WTC11 (cell line): ENCODE measurements around the gene FOXP1. TPM values are rescaled to one million over a fixed set of nuclear protein-coding genes. Genes with fewer than 3 reads are reported as not detected.

Source experiments
- ATAC-seq: fragments of 200-7000 bp; cut with Tn5 transposase; 2 replicates; pipeline ENCODE4 v1.10.0; 2021; ENCODE audit warnings: mild to moderate bottlenecking, moderate library complexity
- CTCF ChIA-PET: fragments of 300-600 bp; sonication (Branson Sonifier 250); formaldehyde crosslinking; loops from one replicate; lab custom pipeline; 2021; ENCODE audit warnings: antibody characterized with exemption; lab: Charles Lee
- POLR2A ChIA-PET: fragments of 350-600 bp; sonication (Branson Sonifier 250); formaldehyde crosslinking; loops from one replicate; lab custom pipeline; 2021; ENCODE audit warnings: antibody characterized with exemption; lab: Charles Lee
- DNase-seq: peaks from one replicate; pipeline ENCODE4 v3.0.0; 2021; ENCODE audit warnings: low spot score
- H3K27ac Mint-ChIP-seq: 2 replicates; pipeline ENCODE4 v1.8.0; 2021; ENCODE audit warnings: mixed read lengths
- H3K27me3 Mint-ChIP-seq: 2 replicates; pipeline ENCODE4 v1.8.0; 2021; ENCODE audit warnings: low read depth, mild to moderate bottlenecking, moderate library complexity, mixed read lengths
- H3K36me3 Mint-ChIP-seq: 2 replicates; pipeline ENCODE4 v1.8.0; 2021; ENCODE audit warnings: mixed read lengths
- H3K4me1 Mint-ChIP-seq: 2 replicates; pipeline ENCODE4 v1.8.0; 2022; ENCODE audit warnings: mixed read lengths
- H3K4me3 Mint-ChIP-seq: 2 replicates; pipeline ENCODE4 v1.8.0; 2021; ENCODE audit warnings: mild to moderate bottlenecking, moderate library complexity, mixed read lengths
- H3K9me3 Mint-ChIP-seq: 2 replicates; pipeline ENCODE4 v1.8.0; 2021; ENCODE audit warnings: mixed read lengths
- AR ChIP-seq: fragments of 250-450 bp; sonication (Bioruptor Pico); IDR thresholded peaks from 2 replicates; pipeline ENCODE4 v1.9.0; 2021; ENCODE audit warnings: mild to moderate bottlenecking
- ATF6 ChIP-seq: sonication (generic); formaldehyde crosslinking; IDR thresholded peaks from 2 replicates; pipeline ENCODE4 v1.8.1; 2023; ENCODE audit warnings: mild to moderate bottlenecking, missing genetic modification reagents
- CBFB ChIP-seq: sonication (generic); formaldehyde crosslinking; IDR thresholded peaks from 2 replicates; pipeline ENCODE4 v1.8.1; 2022; ENCODE audit warnings: mild to moderate bottlenecking, low read depth, missing genetic modification reagents
- E2F5 ChIP-seq: sonication (generic); formaldehyde crosslinking; IDR thresholded peaks from 2 replicates; pipeline ENCODE4 v1.8.1; 2022; ENCODE audit warnings: mild to moderate bottlenecking, moderate library complexity, missing genetic modification reagents
- ELF4 ChIP-seq: sonication (generic); formaldehyde crosslinking; IDR thresholded peaks from 2 replicates; pipeline ENCODE4 v1.8.1; 2022; ENCODE audit warnings: low read depth, mild to moderate bottlenecking, moderate library complexity, missing genetic modification reagents
- EMX1 ChIP-seq: fragments of 250-450 bp; sonication (Bioruptor Pico); IDR thresholded peaks from 2 replicates; pipeline ENCODE4 v1.8.0; 2021; ENCODE audit warnings: mild to moderate bottlenecking
- ERG ChIP-seq: fragments of 250-450 bp; sonication (Bioruptor Pico); IDR thresholded peaks from 2 replicates; pipeline ENCODE4 v1.8.0; 2021; ENCODE audit warnings: mild to moderate bottlenecking
- NFATC4 ChIP-seq: fragments of 250-450 bp; sonication (Bioruptor Pico); IDR thresholded peaks from 2 replicates; pipeline ENCODE4 v1.9.0; 2021; ENCODE audit warnings: mild to moderate bottlenecking
- NFYB ChIP-seq: sonication (generic); formaldehyde crosslinking; conservative IDR thresholded peaks from 2 replicates; pipeline ENCODE4 v1.8.0; 2022; ENCODE audit warnings: low read depth, missing genetic modification reagents
- NR1H2 ChIP-seq: sonication (generic); formaldehyde crosslinking; IDR thresholded peaks from 2 replicates; pipeline ENCODE4 v1.9.0; 2021; ENCODE audit warnings: mild to moderate bottlenecking, moderate library complexity, missing genetic modification reagents
- NR3C1 ChIP-seq: sonication (generic); formaldehyde crosslinking; conservative IDR thresholded peaks from 2 replicates; pipeline ENCODE4 v1.8.1; 2023; ENCODE audit warnings: low read depth, mild to moderate bottlenecking, missing genetic modification reagents
- RELA ChIP-seq: sonication (generic); formaldehyde crosslinking; IDR thresholded peaks from 2 replicates; pipeline ENCODE4 v1.8.1; 2022; ENCODE audit warnings: missing genetic modification reagents, mild to moderate bottlenecking, borderline replicate concordance
- RORB ChIP-seq: fragments of 250-450 bp; sonication (Bioruptor Pico); IDR thresholded peaks from 2 replicates; pipeline ENCODE4 v1.9.0; 2021; ENCODE audit warnings: mild to moderate bottlenecking
- SMAD3 ChIP-seq: sonication (generic); formaldehyde crosslinking; IDR thresholded peaks from 2 replicates; pipeline ENCODE4 v1.8.0; 2022; ENCODE audit warnings: missing genetic modification reagents, mild to moderate bottlenecking, borderline replicate concordance
- SOX15 ChIP-seq: fragments of 250-450 bp; sonication (Bioruptor Pico); IDR thresholded peaks from 2 replicates; pipeline ENCODE4 v1.9.0; 2021; ENCODE audit warnings: mild to moderate bottlenecking
- SP1 ChIP-seq: sonication (generic); formaldehyde crosslinking; conservative IDR thresholded peaks from 2 replicates; pipeline ENCODE4 v1.8.1; 2022; ENCODE audit warnings: missing genetic modification reagents
- TP53 ChIP-seq: sonication (generic); formaldehyde crosslinking; IDR thresholded peaks from 2 replicates; pipeline ENCODE4 v1.8.1; 2023; ENCODE audit warnings: mild to moderate bottlenecking, missing genetic modification reagents
- ZBTB43 ChIP-seq: sonication (generic); formaldehyde crosslinking; IDR thresholded peaks from 2 replicates; pipeline ENCODE4 v1.8.1; 2023; ENCODE audit warnings: mild to moderate bottlenecking, missing genetic modification reagents
- ZNF138 ChIP-seq: sonication (generic); formaldehyde crosslinking; conservative IDR thresholded peaks from 2 replicates; pipeline ENCODE4 v1.8.1; 2022; ENCODE audit warnings: mild to moderate bottlenecking, moderate library complexity, missing genetic modification reagents
- ZNF396 ChIP-seq: fragments of 250-450 bp; sonication (Bioruptor Pico); IDR thresholded peaks from 2 replicates; pipeline ENCODE4 v1.8.0; 2021; ENCODE audit warnings: mild to moderate bottlenecking, moderate library complexity, borderline replicate concordance
- ZNF416 ChIP-seq: fragments of 250-450 bp; sonication (Bioruptor Pico); IDR thresholded peaks from 2 replicates; pipeline ENCODE4 v1.9.0; 2021; ENCODE audit warnings: mild to moderate bottlenecking, inconsistent platforms
- ZSCAN18 ChIP-seq: fragments of 250-450 bp; sonication (Bioruptor Pico); IDR thresholded peaks from 2 replicates; pipeline ENCODE4 v2.1.2; 2022; ENCODE audit warnings: mild to moderate bottlenecking, moderate library complexity
- total RNA-seq: library from RNA; stranded (reverse); gene quantifications from 3 replicates; pipeline ENCODE4 v1.2.3, GENCODE V29; 2021

The FOXP1 gene
- total RNA-seq, 1 experiment from 2014 or later = 25.8 TPM

- DNase-seq (no peak), ATAC-seq (no peak)
- H3K27me3 Mint-ChIP-seq = no peaks in the 10 kb centered on the region
- POLR2A ChIA-PET = interaction anchor here (0.5 kb wide), 1 partner anchor 222 kb away, joined by 4 read pairs; no protein-coding TSS in a partner anchor
- no peak for TF ChIP-seq CBFB (CRISPR knock-in tag)
- TF ChIP-seq SP1 (CRISPR knock-in tag) = no peak
- no peak for TF ChIP-seq ATF6 (CRISPR knock-in tag)
- no peak for TF ChIP-seq SMAD3
- TF ChIP-seq SOX15 (CRISPR knock-in tag) = no peak
- TF ChIP-seq NR3C1 = no peak
- TF ChIP-seq RELA = no peak
- TF ChIP-seq NFATC4 (CRISPR knock-in tag) = no peak
- no peak overlapping the region for H3K4me3 Mint-ChIP-seq
- H3K4me1 Mint-ChIP-seq = peaks cover 48% of the 10 kb centered on the region
- H3K9me3 Mint-ChIP-seq = no peaks in the 10 kb centered on the region
- no peaks in the 10 kb centered on the region for H3K36me3 Mint-ChIP-seq
- CTCF ChIA-PET = interaction anchor here (0.9 to 1.5 kb wide), 2 partner anchors 22 to 58 kb away, joined by 3 to 4 read pairs; no protein-coding TSS in a partner anchor
- no peak overlapping the region for H3K27ac Mint-ChIP-seq
These were observed 128.8 kb downstream of the FOXP1 start for GRCh38 chr3:71454512-71455403.

- ChIA-PET POLR2A (no interaction called here), CTCF (interaction anchor here (0.9 to 1.5 kb wide), 2 partner anchors 23 to 57 kb away, joined by 3 to 4 read pairs; no protein-coding TSS in a partner anchor)
- no peaks in the 10 kb centered on the region for H3K36me3 Mint-ChIP-seq
- H3K4me3 Mint-ChIP-seq = no peak overlapping the region
- H3K27ac Mint-ChIP-seq = no peak overlapping the region
- no peak for DNase-seq
- H3K27me3 Mint-ChIP-seq = no peaks in the 10 kb centered on the region
- no peaks in the 10 kb centered on the region for H3K9me3 Mint-ChIP-seq
- no peak for TF ChIP-seq E2F5 (CRISPR knock-in tag)
- TF ChIP-seq ZNF396 = no peak
- no peak for TF ChIP-seq AR (CRISPR knock-in tag)
- TF ChIP-seq ZNF416 (CRISPR knock-in tag) = no peak
- no peak for TF ChIP-seq ELF4 (CRISPR knock-in tag)
- TF ChIP-seq ZSCAN18 (CRISPR knock-in tag) = no peak
- TF ChIP-seq ZNF138 (CRISPR knock-in tag) = no peak
- no peak for TF ChIP-seq RORB (CRISPR knock-in tag)
- TF ChIP-seq TP53 (CRISPR knock-in tag) = no peak
- no peak for TF ChIP-seq ZBTB43 (CRISPR knock-in tag)
- TF ChIP-seq EMX1 (CRISPR knock-in tag) = no peak
- no peak for TF ChIP-seq SMAD3
- TF ChIP-seq ERG (CRISPR knock-in tag) = no peak
- no peak for TF ChIP-seq NR1H2 (CRISPR knock-in tag)
- no peak for TF ChIP-seq NFYB (CRISPR knock-in tag)
- TF ChIP-seq, all 79 proteins: peak for 0
- no peak for ATAC-seq
- peaks cover 54% of the 10 kb centered on the region for H3K4me1 Mint-ChIP-seq
These were observed 129.6 kb downstream of the FOXP1 start for GRCh38 chr3:71453822-71454511.
